Stimulated activated CD8-positive, alpha-beta memory T cell treated with anti-CD3 and anti-CD28 coated beads, Interleukin-12 subunit alpha, Interleukin-12 subunit beta, amount 100 ng/mL, for 1 hour (primary cell): Measurements from ENCODE around the gene GCK.
"Not testable (repeated sequence)": the region's sequence is repeated elsewhere in the genome, so short reads cannot be mapped to it uniquely, and the experiment has no call there.

Experiments used
- DNase-seq: peaks from one replicate; pipeline ENCODE4 v3.0.0-alpha.2; 2020; ENCODE audit warnings: low read depth

GCK gene

GRCh38 chr7:44141221-44141850 lies 47.9 kb downstream of the GCK start, which contains the start of gene MYL7:
TSS of gene MYL7 (minus strand) at chr7:44141332. CDS start at chr7:44141305, 27 bp downstream.
- DNase-seq: no peak

- DNase-seq: no peak
These were observed 48.9 kb downstream of the GCK start for GRCh38 chr7:44140341-44140740.

- DNase-seq: no peak
These were observed 49.8 kb downstream of the GCK start for GRCh38 chr7:44139311-44140010.

- DNase-seq: no peak
These were observed 50.5 kb downstream of the GCK start for GRCh38 chr7:44138698-44139097.

GRCh38 chr7:44136731-44137130 lies 52.5 kb downstream of the GCK start:
- no peak for DNase-seq

GRCh38 chr7:44134943-44135628 lies 54.2 kb downstream of the GCK start:
- no peak for DNase-seq

- no peak for DNase-seq
These were observed 55.9 kb downstream of the GCK start for GRCh38 chr7:44133295-44133694.

- DNase-seq: no peak
These were observed 57.2 kb downstream of the GCK start for GRCh38 chr7:44132039-44132438.

GRCh38 chr7:44131173-44132029 lies 57.8 kb downstream of the GCK start:
- DNase-seq: no peak

GRCh38 chr7:44128721-44129582 lies 60.3 kb downstream of the GCK start:
- no peak for DNase-seq

GRCh38 chr7:44127161-44127560 lies 62.1 kb downstream of the GCK start:
- no peak for DNase-seq

- DNase-seq: not testable (repeated sequence)
These were observed 62.7 kb downstream of the GCK start for GRCh38 chr7:44126574-44126973.

GRCh38 chr7:44124822-44125202 lies 64.4 kb downstream of the GCK start:
- no peak for DNase-seq

- peak; percentile 93 for DNase-seq
These were observed 65.8 kb downstream of the GCK start, which contains the start of gene POLD2 for GRCh38 chr7:44123190-44124003. TSS of gene POLD2 (minus strand) at chr7:44123548. CDS start at chr7:44122053, 1,495 bp downstream.

GRCh38 chr7:44122529-44122928 lies 66.7 kb downstream of the GCK start:
- DNase-seq: no peak

- DNase-seq: no peak
These were observed 67.3 kb downstream of the GCK start for GRCh38 chr7:44121761-44122420.

GRCh38 chr7:44120395-44120794 lies 68.8 kb downstream of the GCK start:
- no peak for DNase-seq

GRCh38 chr7:44119829-44120380 lies 69.3 kb downstream of the GCK start:
- no peak for DNase-seq

- no peak for DNase-seq
These were observed 71.3 kb downstream of the GCK start for GRCh38 chr7:44117801-44118429.
